Body of pancreas (tissue), 4 donors: ENCODE results near the gene PCNX1.

Experiments used
- POLR2A ChIP-seq, 3 donors: fragments of 450-650 bp; IDR thresholded peaks; one replicate each; pipeline ENCODE4 v1.6.1; 2016; ENCODE audit warnings: antibody characterized with exemption in 3 of 3, mild to moderate bottlenecking in 2 of 3
- TF ChIP-seq, protein P1 (sequence below), 7 experiments: fragments of 450-650 bp in 4 of 7; fragments of 200-600 bp in 3 of 7; sonication (generic) in 3 of 7; IDR thresholded peaks; one replicate each; pipeline ENCODE4 v1.5.1; 2016 to 2019; ENCODE audit warnings: antibody characterized with exemption in 7 of 7

DNA sequence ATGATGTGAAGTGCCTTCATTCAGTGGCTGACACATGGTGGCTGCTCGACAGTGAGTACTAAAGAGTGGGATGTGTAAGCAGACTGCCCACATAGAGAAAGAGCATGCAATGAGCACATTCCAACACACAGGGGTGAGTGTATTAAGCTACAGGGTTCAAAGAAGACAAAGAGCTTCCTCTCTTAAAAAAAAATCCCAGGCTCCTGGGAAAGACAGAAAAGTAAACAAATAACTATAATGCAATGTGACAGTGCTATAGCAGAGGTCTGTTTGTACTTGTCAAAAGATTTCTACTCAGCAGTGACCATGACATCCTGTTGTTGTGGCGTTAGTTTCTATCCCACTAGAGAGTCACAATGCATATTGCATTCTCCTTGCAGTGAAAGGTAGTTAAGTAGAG lies 12.4 kb upstream of the PCNX1 start:
- TF ChIP-seq, protein P1, sequence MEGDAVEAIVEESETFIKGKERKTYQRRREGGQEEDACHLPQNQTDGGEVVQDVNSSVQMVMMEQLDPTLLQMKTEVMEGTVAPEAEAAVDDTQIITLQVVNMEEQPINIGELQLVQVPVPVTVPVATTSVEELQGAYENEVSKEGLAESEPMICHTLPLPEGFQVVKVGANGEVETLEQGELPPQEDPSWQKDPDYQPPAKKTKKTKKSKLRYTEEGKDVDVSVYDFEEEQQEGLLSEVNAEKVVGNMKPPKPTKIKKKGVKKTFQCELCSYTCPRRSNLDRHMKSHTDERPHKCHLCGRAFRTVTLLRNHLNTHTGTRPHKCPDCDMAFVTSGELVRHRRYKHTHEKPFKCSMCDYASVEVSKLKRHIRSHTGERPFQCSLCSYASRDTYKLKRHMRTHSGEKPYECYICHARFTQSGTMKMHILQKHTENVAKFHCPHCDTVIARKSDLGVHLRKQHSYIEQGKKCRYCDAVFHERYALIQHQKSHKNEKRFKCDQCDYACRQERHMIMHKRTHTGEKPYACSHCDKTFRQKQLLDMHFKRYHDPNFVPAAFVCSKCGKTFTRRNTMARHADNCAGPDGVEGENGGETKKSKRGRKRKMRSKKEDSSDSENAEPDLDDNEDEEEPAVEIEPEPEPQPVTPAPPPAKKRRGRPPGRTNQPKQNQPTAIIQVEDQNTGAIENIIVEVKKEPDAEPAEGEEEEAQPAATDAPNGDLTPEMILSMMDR (IDR thresholded peaks at IDR 0.05) = no peak
- TF ChIP-seq POLR2A (IDR thresholded peaks at IDR 0.05) = no peak
